OCI-LY3 (cell line): ENCODE data around the gene PTGIS.

Experiments
- H2AFZ ChIP-seq: fragments of 200-600, 300-600 bp; shearing (Covaris generic); 2 replicates; pipeline ENCODE4 v1.6.0; 2014; ENCODE audit warnings: antibody characterized with exemption, low read depth, low read length
- H3K27ac ChIP-seq: fragments of 200-600, 300-600 bp; sonication (generic); 2 replicates; pipeline ENCODE4 v1.5.1; 2014; ENCODE audit warnings: mild to moderate bottlenecking, low read length, moderate library complexity, mixed read lengths
- H3K27me3 ChIP-seq: fragments of 200-600, 300-600 bp; sonication (generic); 2 replicates; pipeline ENCODE4 v1.6.1; 2014; ENCODE audit warnings: low read depth, low read length, mixed read lengths
- H3K36me3 ChIP-seq: fragments of 200-600, 300-600 bp; sonication (generic); replicated peaks from 2 replicates; pipeline ENCODE3; 2014; ENCODE audit warnings: low read depth, low read length, mixed read lengths
- H3K4me1 ChIP-seq: fragments of 300-600, 200-600 bp; sonication (generic); 2 replicates; pipeline ENCODE4 v1.6.1; 2014; ENCODE audit warnings: low read length, mixed read lengths
- H3K4me2 ChIP-seq: fragments of 200-600, 300-600 bp; sonication (generic); 2 replicates; pipeline ENCODE4 v1.6.1; 2014; ENCODE audit warnings: low read length, mixed read lengths
- H3K4me3 ChIP-seq: fragments of 300-600, 200-600 bp; sonication (generic); 2 replicates; pipeline ENCODE4 v1.5.1; 2014; ENCODE audit warnings: antibody characterized with exemption, mild to moderate bottlenecking, low read length, moderate library complexity
- H3K79me2 ChIP-seq: fragments of 300-600, 200-600 bp; shearing (Covaris generic); 2 replicates; pipeline ENCODE4 v1.6.1; 2014; ENCODE audit warnings: mild to moderate bottlenecking, low read length, mixed read lengths
- H3K9ac ChIP-seq: fragments of 300-600, 200-600 bp; shearing (Covaris generic); 2 replicates; pipeline ENCODE4 v1.6.0; 2014; ENCODE audit warnings: mild to moderate bottlenecking, low read length, moderate library complexity
- H3K9me3 ChIP-seq: fragments of 200-600, 300-600 bp; shearing (Covaris generic); 2 replicates; pipeline ENCODE4 v1.6.1; 2014; ENCODE audit warnings: low read length, mixed read lengths; ENCODE audit not compliant: insufficient read depth
- H4K20me1 ChIP-seq: fragments of 200-600, 300-600 bp; sonication (generic); 2 replicates; pipeline ENCODE4 v1.6.1; 2016; ENCODE audit warnings: low read length, mixed read lengths; ENCODE audit not compliant: insufficient read depth
- CTCF ChIP-seq: fragments of 200-600, 300-600 bp; sonication (generic); IDR thresholded peaks from 2 replicates; pipeline ENCODE4 v1.5.1; 2014; ENCODE audit warnings: antibody characterized with exemption, low read length, low read depth
- EZH2phosphoT487 ChIP-seq: fragments of 200-600 bp; shearing (Covaris generic); IDR thresholded peaks from 2 replicates; pipeline ENCODE4 v1.6.1; 2018; ENCODE audit warnings: antibody characterized with exemption, mixed run types, low read depth

Gene PTGIS

DNA sequence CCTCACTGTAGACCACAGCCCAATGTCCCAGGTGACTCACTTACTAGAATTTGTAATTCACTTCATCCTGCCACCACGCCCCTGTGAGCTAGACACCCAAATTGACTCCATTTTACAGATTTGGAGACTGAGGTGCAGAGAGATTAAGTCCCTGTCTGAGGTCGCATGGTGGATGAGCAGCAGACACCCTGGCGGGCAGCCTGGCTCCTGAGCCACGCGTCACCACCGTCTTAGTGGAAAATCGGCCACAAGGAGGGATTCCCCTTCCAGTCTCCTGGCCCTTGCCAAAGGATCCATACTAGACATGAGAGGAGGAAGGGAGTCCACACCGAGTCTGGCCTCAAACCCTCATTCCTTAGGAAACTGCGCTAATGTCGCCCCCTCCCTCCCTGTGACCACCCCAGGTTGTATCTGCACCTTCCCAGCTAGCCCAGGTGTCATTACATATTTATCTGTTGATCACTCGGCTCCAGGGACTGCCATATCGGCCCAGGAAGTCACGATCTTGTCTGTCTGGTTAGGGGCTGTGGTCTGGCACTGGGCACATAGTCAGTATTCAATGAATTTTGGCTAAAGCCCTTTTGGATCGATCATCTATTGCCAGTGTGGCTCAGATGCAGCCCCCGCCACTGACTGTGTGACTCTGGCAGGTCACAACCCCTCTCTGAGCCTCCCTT lies 25.7 kb upstream of the PTGIS start:
- Histone ChIP-seq H3K79me2 (no peaks in the 10 kb centered on the region), H2AFZ (no peak overlapping the region), H4K20me1 (no peaks in the 10 kb centered on the region), H3K27ac (no peak overlapping the region), H3K4me3 (no peak overlapping the region), H3K4me1 (peaks cover 16% of the 10 kb centered on the region), H3K36me3 (no peaks in the 10 kb centered on the region), H3K9ac (no peak overlapping the region), H3K27me3 (peaks cover 10% of the 10 kb centered on the region; the same call in 1 of the 2 replicates), H3K9me3 (0 out of 2 replicates have a peak, but pooled peaks cover 4% of the 10 kb centered on the region), H3K4me2 (no peak overlapping the region)
- TF ChIP-seq CTCF = no peak
- TF ChIP-seq EZH2phosphoT487 = no peak

- H3K4me2 ChIP-seq = no peak overlapping the region
- H3K79me2 ChIP-seq = no peaks in the 10 kb centered on the region
- peaks cover 8% of the 10 kb centered on the region for H3K4me1 ChIP-seq
- no peak overlapping the region for H3K27ac ChIP-seq
- no peak overlapping the region for H3K4me3 ChIP-seq
- no peak overlapping the region for H3K9ac ChIP-seq
- H3K36me3 ChIP-seq = no peaks in the 10 kb centered on the region
- H3K9me3 ChIP-seq = no peaks in the 10 kb centered on the region
- H3K27me3 ChIP-seq = peaks cover 19% of the 10 kb centered on the region; the same call in 1 of the 2 replicates
- TF ChIP-seq EZH2phosphoT487 = no peak
- TF ChIP-seq CTCF = no peak
- H4K20me1 ChIP-seq = no peaks in the 10 kb centered on the region
- no peak overlapping the region for H2AFZ ChIP-seq
Observed at GRCh38 chr20:49592120-49592519, 24.2 kb upstream of the PTGIS start.

DNA sequence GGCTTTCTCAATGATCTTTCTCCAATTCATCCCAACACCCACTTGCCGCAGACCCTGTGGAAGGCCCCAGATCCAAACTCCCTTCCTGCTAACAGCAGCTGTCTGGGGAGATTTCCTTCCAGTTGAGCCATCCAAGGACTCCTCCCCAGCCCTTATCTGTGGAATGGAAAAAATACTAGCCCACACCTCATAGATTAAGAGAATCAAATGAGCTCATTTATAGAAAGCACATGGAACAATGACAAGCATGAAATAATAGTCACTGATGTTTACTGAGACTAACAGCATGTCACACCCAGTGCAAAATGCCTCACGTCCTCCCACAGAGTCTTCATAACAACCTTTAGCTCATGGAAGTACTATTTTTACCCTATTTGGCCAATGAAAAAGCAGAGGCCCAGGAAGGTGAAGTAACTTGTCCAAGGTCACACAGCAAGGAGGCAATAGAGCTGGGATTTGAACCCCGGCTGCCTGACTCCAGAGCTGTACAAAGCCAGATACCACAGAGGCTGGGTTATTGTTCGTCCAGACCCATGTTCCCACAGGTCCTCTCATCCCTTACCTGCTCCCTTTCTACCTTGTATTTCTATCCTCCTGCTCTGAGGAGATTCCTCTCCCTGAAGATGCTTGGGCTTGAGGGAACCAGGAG lies 23.4 kb upstream of the PTGIS start:
- Histone ChIP-seq H3K27me3 (peaks cover 21% of the 10 kb centered on the region; the same call in 1 of the 2 replicates), H3K9ac (no peak overlapping the region), H3K4me2 (no peak overlapping the region), H3K79me2 (no peaks in the 10 kb centered on the region), H3K27ac (no peak overlapping the region), H3K4me1 (peaks cover 4% of the 10 kb centered on the region), H4K20me1 (no peaks in the 10 kb centered on the region), H3K36me3 (no peaks in the 10 kb centered on the region), H3K9me3 (no peaks in the 10 kb centered on the region), H2AFZ (no peak overlapping the region), H3K4me3 (no peak overlapping the region)
- no peak for TF ChIP-seq EZH2phosphoT487
- TF ChIP-seq CTCF = no peak

GRCh38 chr20:49590163-49591017 lies 22.5 kb upstream of the PTGIS start:
- H4K20me1 ChIP-seq = no peaks in the 10 kb centered on the region
- H3K4me3 ChIP-seq = no peak overlapping the region
- H3K9ac ChIP-seq = no peak overlapping the region
- TF ChIP-seq CTCF (no peak), EZH2phosphoT487 (no peak)
- no peaks in the 10 kb centered on the region for H3K36me3 ChIP-seq
- no peak overlapping the region for H3K4me2 ChIP-seq
- H3K27me3 ChIP-seq = peaks cover 23% of the 10 kb centered on the region; the same call in 1 of the 2 replicates
- no peak overlapping the region for H3K27ac ChIP-seq
- H2AFZ ChIP-seq = no peak overlapping the region
- no peaks in the 10 kb centered on the region for H3K4me1 ChIP-seq
- no peaks in the 10 kb centered on the region for H3K79me2 ChIP-seq
- no peaks in the 10 kb centered on the region for H3K9me3 ChIP-seq
